Transverse colon (tissue), 4 donors: Measurements from ENCODE around the gene YIPF4.

Experiments used
- POLR2A ChIP-seq: fragments of 450-650 bp; IDR thresholded peaks from one replicate; pipeline ENCODE4 v1.6.1; 2016; ENCODE audit warnings: antibody characterized with exemption, mild to moderate bottlenecking, moderate library complexity
- POLR2AphosphoS5 ChIP-seq, 3 donors: sonication (generic); formaldehyde crosslinking; IDR thresholded peaks; one replicate each; pipeline ENCODE4 v1.6.1; 2016; ENCODE audit warnings: antibody characterized with exemption in 3 of 3
- TF ChIP-seq, protein P1 (sequence below), 5 experiments: fragments of 200-600 bp in 3 of 5; fragments of 450-650 bp in 2 of 5; sonication (generic) in 3 of 5; IDR thresholded peaks; 1 replicate in 2 of 5; 2 replicates in 3 of 5; pipeline ENCODE4 v1.5.1; 2016 to 2017; ENCODE audit warnings: antibody characterized with exemption in 5 of 5, inconsistent platforms in 3 of 5, mild to moderate bottlenecking in 2 of 5, moderate library complexity in 1 of 5

DNA sequence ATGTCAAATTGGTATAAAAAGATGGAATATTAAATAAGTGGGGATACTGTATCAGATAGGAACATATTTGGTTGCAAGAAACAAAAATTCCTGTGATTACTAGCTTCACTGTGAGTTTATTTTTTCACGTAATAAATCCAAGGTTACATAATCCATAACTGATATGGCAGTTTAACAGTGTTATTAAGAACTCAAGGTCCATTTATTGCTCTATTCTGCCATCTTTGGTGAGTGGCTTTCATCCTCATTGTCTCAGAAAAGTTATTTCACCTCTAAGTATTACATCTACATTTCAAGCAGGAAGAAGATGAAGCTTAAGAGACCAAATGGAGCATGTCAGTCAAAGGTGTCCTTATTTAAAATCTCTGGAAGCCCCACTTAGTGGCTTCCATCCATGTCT, 37.2 kb downstream of the YIPF4 start:
- no peak for TF ChIP-seq POLR2AphosphoS5 (IDR thresholded peaks at IDR 0.05)
- TF ChIP-seq, protein P1, sequence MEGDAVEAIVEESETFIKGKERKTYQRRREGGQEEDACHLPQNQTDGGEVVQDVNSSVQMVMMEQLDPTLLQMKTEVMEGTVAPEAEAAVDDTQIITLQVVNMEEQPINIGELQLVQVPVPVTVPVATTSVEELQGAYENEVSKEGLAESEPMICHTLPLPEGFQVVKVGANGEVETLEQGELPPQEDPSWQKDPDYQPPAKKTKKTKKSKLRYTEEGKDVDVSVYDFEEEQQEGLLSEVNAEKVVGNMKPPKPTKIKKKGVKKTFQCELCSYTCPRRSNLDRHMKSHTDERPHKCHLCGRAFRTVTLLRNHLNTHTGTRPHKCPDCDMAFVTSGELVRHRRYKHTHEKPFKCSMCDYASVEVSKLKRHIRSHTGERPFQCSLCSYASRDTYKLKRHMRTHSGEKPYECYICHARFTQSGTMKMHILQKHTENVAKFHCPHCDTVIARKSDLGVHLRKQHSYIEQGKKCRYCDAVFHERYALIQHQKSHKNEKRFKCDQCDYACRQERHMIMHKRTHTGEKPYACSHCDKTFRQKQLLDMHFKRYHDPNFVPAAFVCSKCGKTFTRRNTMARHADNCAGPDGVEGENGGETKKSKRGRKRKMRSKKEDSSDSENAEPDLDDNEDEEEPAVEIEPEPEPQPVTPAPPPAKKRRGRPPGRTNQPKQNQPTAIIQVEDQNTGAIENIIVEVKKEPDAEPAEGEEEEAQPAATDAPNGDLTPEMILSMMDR (IDR thresholded peaks at IDR 0.05) = no peak
- no peak for TF ChIP-seq POLR2A
